Large intestine (tissue), 3 donors: ENCODE results near the gene CACNA2D4. TPM values are rescaled to one million over a fixed set of nuclear protein-coding genes. Genes with fewer than 3 reads are reported as not detected.

ENCODE experiments used
- DNase-seq, 2 donors: peaks; one replicate each; pipeline versions ENCODE4 v3.0.0 to v3.0.0-alpha.2; 2013
- H3K27ac ChIP-seq: one replicate; pipeline ENCODE4 v1.5.1; 2013; ENCODE audit warnings: low read length
- H3K27me3 ChIP-seq: 2 replicates; pipeline ENCODE4 v1.6.1; 2013; ENCODE audit warnings: low read length; ENCODE audit not compliant: control insufficient read depth, insufficient read depth
- H3K36me3 ChIP-seq: 2 replicates; pipeline ENCODE4 v1.6.1; 2013; ENCODE audit warnings: low read length; ENCODE audit not compliant: control insufficient read depth, insufficient read depth
- H3K4me1 ChIP-seq: one replicate; pipeline ENCODE4 v1.6.1; 2013; ENCODE audit warnings: low read length; ENCODE audit not compliant: control insufficient read depth, insufficient read depth
- H3K4me3 ChIP-seq: one replicate; pipeline ENCODE4 v1.5.1; 2013; ENCODE audit warnings: low read length
- H3K9me3 ChIP-seq: one replicate; pipeline ENCODE4 v1.6.1; 2013; ENCODE audit warnings: mild to moderate bottlenecking, low read depth, low read length, moderate library complexity; ENCODE audit not compliant: control insufficient read depth
- WGBS: methylation state at CpG from one replicate; pipeline ENCODE4 v1.1.5; 2013; ENCODE audit warnings: low lambda C conversion rate; ENCODE audit not compliant: insufficient coverage; 5-methylcytosine and 5-hydroxymethylcytosine counted together
- polyA plus RNA-seq: library from polyadenylated mRNA; unstranded; fragments of 120-200 nt; gene quantifications from one replicate; pipeline ENCODE4 v1.2.1, GENCODE V29; 2013

The CACNA2D4 gene
- polyA plus RNA-seq, 1 donor, result 5.9 TPM

DNA sequence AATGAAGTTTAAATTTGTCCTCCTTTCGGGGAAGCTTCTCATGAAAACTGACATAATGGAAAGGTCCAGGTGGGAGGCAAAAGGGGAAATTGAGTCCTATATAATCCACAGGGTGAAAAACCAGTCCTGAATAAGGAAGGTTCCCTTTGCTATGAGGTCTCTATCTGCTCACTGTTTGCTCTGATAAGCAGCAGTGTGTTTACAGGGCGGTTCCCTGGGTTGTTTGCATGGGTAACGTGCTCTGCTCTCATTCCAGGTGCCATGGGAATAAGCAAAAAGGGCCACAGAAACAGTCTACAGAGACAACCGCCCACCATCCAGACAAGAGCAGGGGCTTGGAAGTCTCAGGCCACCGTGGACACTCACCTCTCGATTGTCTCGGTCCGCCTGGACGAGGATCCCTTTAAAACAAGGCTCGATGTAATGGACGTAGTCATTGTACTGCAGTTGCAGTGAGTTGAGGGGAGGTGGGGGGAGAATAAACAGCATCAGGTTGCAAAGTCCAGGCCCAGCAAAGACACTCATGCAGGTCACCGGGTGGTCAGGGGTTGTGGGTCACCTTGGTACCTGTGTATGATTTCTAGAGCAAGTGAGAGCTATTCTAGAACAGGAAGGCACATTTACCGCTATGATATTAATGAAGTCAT lies 32.7 kb downstream of the CACNA2D4 start:
- H3K9me3 ChIP-seq, result no peaks in the 10 kb centered on the region
- no peaks in the 10 kb centered on the region for H3K27me3 ChIP-seq
- no peaks in the 10 kb centered on the region for H3K4me1 ChIP-seq
- H3K27ac ChIP-seq, result no peak overlapping the region
- WGBS, result 17% methylated on average over 2 of the region's 13 CpGs
- H3K4me3 ChIP-seq, result no peak overlapping the region
- H3K36me3 ChIP-seq, result no peaks in the 10 kb centered on the region
- peak in 1 of 2 donors; percentile 12 for DNase-seq

DNA sequence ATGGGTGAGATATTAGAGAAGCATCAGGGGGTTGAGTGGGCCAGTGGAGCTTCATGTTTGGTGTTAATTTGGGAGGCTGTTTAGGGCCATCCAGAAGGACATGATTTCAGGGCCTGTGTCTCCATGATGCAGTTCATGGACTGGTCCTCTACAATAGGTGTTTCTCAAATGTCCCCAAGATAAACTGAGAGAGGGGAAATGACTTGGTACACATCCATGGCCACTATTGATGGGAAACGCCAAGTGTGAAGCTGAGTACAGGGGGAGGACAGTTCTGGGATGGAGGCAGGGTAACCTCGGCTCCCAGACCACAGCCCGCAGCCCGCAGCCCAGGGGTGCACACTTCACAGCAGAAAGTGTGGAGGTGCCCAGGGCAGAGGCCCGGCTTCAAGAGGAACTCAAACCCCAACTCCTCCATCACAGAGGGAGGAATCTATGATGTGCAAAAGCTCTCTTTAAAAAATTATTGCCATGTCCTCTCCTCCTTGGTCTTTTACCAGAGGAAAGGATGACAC lies 33.3 kb downstream of the CACNA2D4 start:
- no peaks in the 10 kb centered on the region for H3K36me3 ChIP-seq
- H3K4me1 ChIP-seq, result no peaks in the 10 kb centered on the region
- no CpG with 5 or more reads among the region's 5 CpGs for WGBS
- no peaks in the 10 kb centered on the region for H3K27me3 ChIP-seq
- H3K27ac ChIP-seq, result no peak overlapping the region
- no peak for DNase-seq
- no peak overlapping the region for H3K4me3 ChIP-seq
- H3K9me3 ChIP-seq, result no peaks in the 10 kb centered on the region

DNA sequence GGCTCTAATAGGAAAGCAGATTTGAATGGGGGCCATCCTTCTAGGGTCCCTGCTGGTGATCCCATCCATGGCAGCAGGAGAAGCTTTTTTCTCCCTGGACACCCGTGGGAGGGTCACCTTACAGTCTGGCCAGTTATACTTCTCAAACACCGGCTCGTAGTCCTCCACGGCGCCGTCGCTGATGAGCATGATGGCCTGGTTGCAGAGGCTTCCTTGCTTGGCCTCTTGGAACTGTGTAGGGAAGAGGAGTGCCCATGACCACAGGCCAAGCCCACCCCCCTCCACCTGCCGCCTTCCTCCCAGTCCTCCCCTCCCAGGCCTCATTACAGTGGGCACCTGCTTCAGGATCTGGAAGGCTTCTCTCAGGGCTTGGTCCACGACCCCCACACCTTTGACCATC lies 33.8 kb downstream of the CACNA2D4 start:
- no peaks in the 10 kb centered on the region for H3K4me1 ChIP-seq
- no peak overlapping the region for H3K4me3 ChIP-seq
- H3K9me3 ChIP-seq, result no peaks in the 10 kb centered on the region
- DNase-seq, result no peak
- WGBS, result no CpG with 5 or more reads among the region's 9 CpGs
- no peak overlapping the region for H3K27ac ChIP-seq
- no peaks in the 10 kb centered on the region for H3K36me3 ChIP-seq
- H3K27me3 ChIP-seq, result no peaks in the 10 kb centered on the region

DNA sequence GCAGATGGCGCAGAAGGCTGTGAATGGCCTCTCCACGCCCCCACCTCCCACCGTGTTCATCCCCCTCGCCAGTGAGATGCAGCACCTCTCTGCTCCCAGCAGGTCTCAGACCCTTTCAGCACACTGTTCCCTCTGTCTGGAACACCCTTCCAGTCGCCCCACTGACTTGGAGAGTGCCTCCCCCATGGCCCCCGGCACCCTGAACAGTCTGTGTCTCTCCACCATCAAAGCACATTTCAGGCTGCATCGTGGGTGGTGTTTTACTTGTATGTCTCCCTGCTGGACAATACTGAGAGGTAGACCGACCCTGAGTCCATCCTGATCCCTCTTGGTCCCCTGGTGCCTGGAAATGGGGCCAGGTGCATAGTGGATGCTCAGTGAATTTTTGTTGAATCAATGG lies 34.9 kb downstream of the CACNA2D4 start:
- H3K27me3 ChIP-seq, result no peaks in the 10 kb centered on the region
- H3K4me1 ChIP-seq, result no peaks in the 10 kb centered on the region
- no peak overlapping the region for H3K27ac ChIP-seq
- no peak for DNase-seq
- WGBS, result no CpG with 5 or more reads among the region's 8 CpGs
- no peaks in the 10 kb centered on the region for H3K36me3 ChIP-seq
- H3K4me3 ChIP-seq, result no peak overlapping the region
- H3K9me3 ChIP-seq, result no peaks in the 10 kb centered on the region

DNA sequence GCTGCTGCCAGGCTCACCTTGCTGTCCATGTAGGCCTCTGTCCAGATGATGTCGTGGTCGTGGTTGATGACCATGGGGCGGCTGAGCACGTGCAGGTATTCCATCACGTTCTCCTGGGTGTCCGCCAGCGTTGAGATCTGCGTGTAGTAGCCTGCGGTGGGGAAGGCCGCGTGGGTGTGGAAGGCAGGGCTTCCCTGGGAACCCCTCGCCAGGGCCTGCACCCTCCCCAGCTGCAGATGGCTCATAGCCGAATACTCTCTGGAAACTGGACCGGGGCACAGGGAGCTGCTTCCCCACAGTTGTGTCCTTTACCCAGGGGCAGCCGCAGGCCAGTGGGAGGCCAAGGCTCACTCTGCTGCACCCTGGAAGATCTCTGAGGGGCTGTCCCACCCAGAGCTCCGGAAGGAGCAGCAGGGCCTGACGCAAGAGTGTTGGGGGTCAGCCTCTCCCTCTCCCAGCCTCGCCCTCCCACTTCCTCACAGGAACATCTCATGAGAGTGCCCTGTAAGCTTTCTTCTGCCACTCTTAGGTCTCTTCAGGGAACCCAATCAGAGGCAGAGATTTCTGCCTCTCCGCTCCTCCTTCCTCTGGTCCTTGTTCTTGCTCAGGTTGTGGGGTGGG lies 35.5 kb downstream of the CACNA2D4 start:
- H3K4me3 ChIP-seq, result no peak overlapping the region
- no peak overlapping the region for H3K27ac ChIP-seq
- DNase-seq, result no peak
- no peaks in the 10 kb centered on the region for H3K4me1 ChIP-seq
- H3K36me3 ChIP-seq, result no peaks in the 10 kb centered on the region
- no CpG with 5 or more reads among the region's 19 CpGs for WGBS
- H3K9me3 ChIP-seq, result no peaks in the 10 kb centered on the region
- no peaks in the 10 kb centered on the region for H3K27me3 ChIP-seq

DNA sequence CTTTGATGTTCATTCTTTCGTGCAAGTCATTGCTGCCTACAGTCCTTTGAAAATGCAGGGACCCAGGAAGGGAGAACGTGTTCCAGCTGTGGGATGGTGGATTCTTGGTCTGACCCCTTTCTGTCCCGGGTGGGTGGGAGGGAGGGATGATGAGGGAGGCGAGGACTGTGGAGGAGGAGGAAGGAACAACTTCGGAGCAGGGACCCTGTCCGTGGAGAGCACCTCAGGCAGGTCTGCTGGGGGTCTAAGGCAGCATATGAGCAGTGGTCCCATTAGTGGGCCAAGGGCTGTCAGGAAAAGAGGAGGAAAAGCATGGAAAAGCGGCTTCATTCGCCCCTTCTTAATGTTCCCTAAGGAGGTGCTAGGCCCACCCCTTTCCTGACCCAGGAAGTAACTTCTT lies 36.0 kb downstream of the CACNA2D4 start:
- 80% methylated on average over 1 of the region's 8 CpGs for WGBS
- no peak for DNase-seq
- no peaks in the 10 kb centered on the region for H3K36me3 ChIP-seq
- H3K9me3 ChIP-seq, result no peaks in the 10 kb centered on the region
- no peaks in the 10 kb centered on the region for H3K4me1 ChIP-seq
- no peak overlapping the region for H3K27ac ChIP-seq
- H3K27me3 ChIP-seq, result no peaks in the 10 kb centered on the region
- H3K4me3 ChIP-seq, result no peak overlapping the region

DNA sequence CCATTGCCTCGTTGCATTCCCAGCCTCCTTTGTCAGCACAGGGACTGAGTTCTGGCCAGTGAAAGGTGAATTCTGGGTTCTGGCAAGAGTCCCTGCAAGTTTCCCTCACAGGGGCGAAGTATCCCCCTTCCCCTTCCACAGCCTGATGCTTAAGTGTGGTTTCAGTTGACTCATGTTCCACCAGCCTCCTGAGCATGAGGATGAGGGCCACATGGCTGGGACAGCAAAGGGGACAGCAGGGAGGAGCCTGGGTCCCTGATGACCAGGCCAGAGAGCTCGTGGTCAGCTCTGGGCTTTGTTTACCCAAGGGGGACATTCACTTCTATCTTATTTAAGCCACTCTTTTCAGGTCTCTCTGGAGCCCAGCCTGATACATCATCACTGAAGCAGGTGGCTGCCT lies 36.5 kb downstream of the CACNA2D4 start:
- no peaks in the 10 kb centered on the region for H3K36me3 ChIP-seq
- no peak overlapping the region for H3K27ac ChIP-seq
- no peaks in the 10 kb centered on the region for H3K4me1 ChIP-seq
- no CpG with 5 or more reads among the region's 3 CpGs for WGBS
- no peak for DNase-seq
- no peak overlapping the region for H3K4me3 ChIP-seq
- H3K9me3 ChIP-seq, result no peaks in the 10 kb centered on the region
- no peaks in the 10 kb centered on the region for H3K27me3 ChIP-seq

DNA sequence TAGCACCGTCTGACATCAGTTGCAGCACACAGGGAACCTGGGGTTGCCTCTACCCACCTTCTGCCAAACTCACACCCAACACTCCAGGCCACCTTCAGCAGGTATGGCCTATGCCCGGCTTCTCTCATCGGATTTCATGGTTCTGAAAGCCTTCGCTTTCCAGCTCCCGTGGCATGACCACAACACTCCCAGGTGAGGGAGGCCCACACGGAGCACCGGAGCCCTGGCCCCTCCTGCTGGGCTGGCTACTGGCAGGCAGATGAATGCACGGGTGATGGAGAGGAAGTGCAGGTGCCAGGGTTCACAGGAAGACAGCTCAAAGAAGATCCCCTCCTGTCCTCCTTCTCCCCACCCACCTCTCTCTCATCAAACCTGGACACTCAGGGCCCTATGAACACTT lies 37.2 kb downstream of the CACNA2D4 start:
- Histone ChIP-seq H3K27me3 (no peaks in the 10 kb centered on the region), H3K36me3 (no peaks in the 10 kb centered on the region), H3K4me3 (no peak overlapping the region), H3K9me3 (no peaks in the 10 kb centered on the region), H3K4me1 (no peaks in the 10 kb centered on the region), H3K27ac (no peak overlapping the region)
- no CpG with 5 or more reads among the region's 8 CpGs for WGBS
- no peak for DNase-seq

DNA sequence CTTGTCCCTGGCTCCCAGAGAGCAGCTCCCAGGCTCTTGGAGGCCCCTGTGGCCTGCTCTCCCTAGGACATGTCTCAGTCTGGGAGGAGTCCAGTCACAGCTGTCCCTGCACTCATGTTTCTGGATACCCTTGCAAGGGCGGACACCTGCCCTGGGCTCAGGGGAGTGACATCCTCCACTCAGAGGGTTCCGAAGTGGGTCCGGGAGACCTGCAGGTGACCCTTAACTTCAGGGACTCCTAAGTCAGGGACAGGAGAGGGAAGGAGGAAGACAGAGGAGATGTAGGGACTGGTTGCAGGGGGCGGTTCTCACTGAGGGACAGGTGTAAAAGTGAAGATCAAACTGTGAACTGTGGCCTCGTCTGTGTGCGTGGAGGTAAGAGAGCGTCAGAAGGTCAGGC lies 37.6 kb downstream of the CACNA2D4 start:
- WGBS, result no CpG with 5 or more reads among the region's 7 CpGs

DNA sequence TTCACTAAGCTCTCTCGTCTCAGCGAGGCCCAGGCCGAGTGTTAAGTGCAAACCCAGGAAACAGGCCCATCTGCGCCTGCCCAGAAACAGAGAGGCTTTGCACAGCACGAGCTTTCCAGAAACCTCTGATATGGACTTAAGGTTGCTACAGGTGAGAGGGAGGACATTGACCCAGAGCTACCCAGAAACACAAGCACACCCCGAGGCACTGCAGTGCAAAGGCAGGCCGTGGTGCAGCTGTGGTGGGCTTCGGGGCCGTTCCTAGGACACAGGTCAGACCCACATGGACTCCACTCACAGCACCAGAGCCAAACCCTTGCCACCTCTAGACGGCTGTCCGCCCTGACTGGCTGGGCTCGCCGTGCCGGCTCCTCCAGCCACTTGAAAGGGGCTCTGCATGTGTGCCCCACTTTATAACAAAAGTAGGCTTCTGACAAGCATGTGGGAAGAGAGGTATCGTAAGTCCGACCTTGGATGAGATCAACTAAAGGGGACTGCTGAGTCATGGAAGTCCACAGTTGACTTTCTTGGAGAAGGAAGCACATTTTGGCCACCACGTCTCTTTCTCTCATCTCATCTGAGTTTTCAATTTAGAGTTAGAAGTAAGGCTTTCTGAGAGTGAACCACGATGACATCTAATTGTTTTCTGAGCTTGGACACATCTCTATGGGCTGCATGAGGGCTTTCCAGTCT lies 38.2 kb downstream of the CACNA2D4 start:
- peaks cover 3% of the 10 kb centered on the region for H3K27me3 ChIP-seq
- H3K27ac ChIP-seq, result no peak overlapping the region
- WGBS, result 86% methylated on average over 1 of the region's 18 CpGs
- DNase-seq, result no peak
- H3K9me3 ChIP-seq, result no peaks in the 10 kb centered on the region
- H3K36me3 ChIP-seq, result no peaks in the 10 kb centered on the region
- no peaks in the 10 kb centered on the region for H3K4me1 ChIP-seq
- H3K4me3 ChIP-seq, result no peak overlapping the region

More for the DNA sequence above, 37.6 kb downstream of the CACNA2D4 start:
- Histone ChIP-seq H3K27ac (no peak overlapping the region), H3K36me3 (no peaks in the 10 kb centered on the region), H3K27me3 (no peaks in the 10 kb centered on the region), H3K4me1 (no peaks in the 10 kb centered on the region), H3K4me3 (no peak overlapping the region), H3K9me3 (no peaks in the 10 kb centered on the region)
- DNase-seq, result no peak
